ENCODE measurements around the gene AKIRIN2.

The AKIRIN2 gene

DNA sequence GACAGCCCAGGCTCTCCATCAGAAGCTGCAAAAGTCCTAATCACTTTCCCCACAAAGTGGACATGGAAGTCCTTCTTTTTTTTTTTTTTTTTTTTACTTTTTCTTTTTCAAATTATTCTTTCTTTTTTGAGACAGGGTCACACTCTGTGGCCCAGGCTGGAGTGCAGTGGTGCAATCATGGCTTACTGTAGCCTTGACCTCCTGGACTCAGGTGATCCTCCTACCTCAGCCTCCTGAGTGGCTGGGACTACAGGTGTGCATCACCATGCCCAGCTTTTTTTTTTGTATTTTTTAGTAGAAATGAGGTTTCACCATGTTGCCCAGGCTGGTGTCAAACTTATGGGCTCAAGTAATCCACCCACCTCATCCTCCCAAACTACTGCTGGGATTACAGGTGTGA, 29.0 kb upstream of the AKIRIN2 start:
- Histone ChIP-seq H3K36me3 (ENCODE audit: control insufficient read depth, insufficient read depth, low read length) (no peaks in the 10 kb centered on the region), H3K27ac (ENCODE audit: low read depth, low read length) (no peak overlapping the region), H3K4me3 (ENCODE audit: low read depth, low read length) (no peak overlapping the region), H3K27me3 (ENCODE audit: control insufficient read depth, insufficient read depth, low read length) (no peaks in the 10 kb centered on the region), H3K4me1 (ENCODE audit: control insufficient read depth, insufficient read depth, low read length) (no peaks in the 10 kb centered on the region), H3K9me3 (ENCODE audit: control insufficient read depth, insufficient read depth, low read length) (no peaks in the 10 kb centered on the region), H3K9ac (ENCODE audit: low read depth, low read length) (no peak overlapping the region)

DNA sequence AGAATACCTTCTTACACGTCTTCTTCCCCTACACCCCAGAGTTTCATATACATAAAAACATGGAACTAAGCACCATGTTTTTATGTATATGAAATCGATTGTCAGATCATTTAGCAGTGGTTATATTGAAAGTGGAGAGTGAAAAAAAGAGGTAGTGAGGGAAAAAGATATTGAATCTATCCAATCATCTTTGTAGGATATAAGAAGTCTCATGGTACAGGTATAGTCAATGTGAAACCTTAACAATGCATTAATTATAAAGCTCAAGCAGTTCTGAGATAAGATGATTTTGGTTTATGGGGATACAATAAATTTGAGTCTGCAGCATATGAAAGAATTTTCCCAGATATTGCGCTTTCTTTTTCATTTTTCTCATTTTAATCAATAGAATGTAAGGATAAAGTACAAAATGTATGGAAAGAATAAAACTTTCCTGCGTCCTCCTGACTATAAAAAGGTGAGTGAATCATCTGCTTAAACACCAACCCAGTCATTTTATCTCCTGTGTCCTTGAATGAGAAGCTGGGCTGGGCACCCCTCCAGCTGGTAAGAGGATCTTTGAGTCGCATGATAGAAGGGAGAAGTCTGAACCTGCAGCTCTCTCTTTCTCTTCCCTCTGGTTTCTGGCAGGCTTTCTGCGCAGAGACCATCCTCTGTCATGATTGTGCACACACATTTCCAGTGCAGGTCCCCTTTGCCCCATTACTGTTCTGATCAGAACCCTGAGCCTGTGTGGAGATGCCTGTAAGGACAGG, 28.1 kb upstream of the AKIRIN2 start:
- Histone ChIP-seq H3K4me3 (ENCODE audit: low read depth, low read length) (no peak overlapping the region), H3K27me3 (ENCODE audit: control insufficient read depth, insufficient read depth, low read length) (no peaks in the 10 kb centered on the region), H3K36me3 (ENCODE audit: control insufficient read depth, insufficient read depth, low read length) (no peaks in the 10 kb centered on the region), H3K9ac (ENCODE audit: low read depth, low read length) (no peak overlapping the region), H3K27ac (ENCODE audit: low read depth, low read length) (no peak overlapping the region), H3K4me1 (ENCODE audit: control insufficient read depth, insufficient read depth, low read length) (no peaks in the 10 kb centered on the region), H3K9me3 (ENCODE audit: control insufficient read depth, insufficient read depth, low read length) (no peaks in the 10 kb centered on the region)

DNA sequence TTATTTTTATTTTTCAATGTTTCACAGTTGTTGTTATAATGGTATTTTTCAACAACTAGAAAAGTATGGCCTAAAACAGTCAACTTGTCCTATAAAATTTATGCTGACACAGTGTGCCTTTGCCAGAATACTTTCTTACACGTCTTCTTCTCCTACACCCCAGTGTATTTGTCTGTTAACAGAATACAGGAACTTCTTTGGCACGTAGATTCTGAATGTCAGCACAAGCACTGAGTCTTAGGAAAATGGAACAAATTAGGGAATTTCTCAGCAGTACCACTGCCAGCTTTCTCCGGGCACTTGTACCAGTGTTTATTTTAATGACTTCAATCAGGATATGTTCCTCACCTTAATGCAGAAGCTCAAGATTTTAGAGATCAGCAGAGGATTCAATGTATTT, 26.7 kb upstream of the AKIRIN2 start:
- H3K27me3 ChIP-seq (ENCODE audit: control insufficient read depth, insufficient read depth, low read length): no peaks in the 10 kb centered on the region
- H3K27ac ChIP-seq (ENCODE audit: low read depth, low read length): no peak overlapping the region
- H3K9me3 ChIP-seq (ENCODE audit: control insufficient read depth, insufficient read depth, low read length): no peaks in the 10 kb centered on the region
- no peak overlapping the region for H3K9ac ChIP-seq (ENCODE audit: low read depth, low read length)
- no peaks in the 10 kb centered on the region for H3K36me3 ChIP-seq (ENCODE audit: control insufficient read depth, insufficient read depth, low read length)
- no peak overlapping the region for H3K4me3 ChIP-seq (ENCODE audit: low read depth, low read length)
- H3K4me1 ChIP-seq (ENCODE audit: control insufficient read depth, insufficient read depth, low read length): peaks cover 1% of the 10 kb centered on the region; the same call in 1 of the 2 replicates

DNA sequence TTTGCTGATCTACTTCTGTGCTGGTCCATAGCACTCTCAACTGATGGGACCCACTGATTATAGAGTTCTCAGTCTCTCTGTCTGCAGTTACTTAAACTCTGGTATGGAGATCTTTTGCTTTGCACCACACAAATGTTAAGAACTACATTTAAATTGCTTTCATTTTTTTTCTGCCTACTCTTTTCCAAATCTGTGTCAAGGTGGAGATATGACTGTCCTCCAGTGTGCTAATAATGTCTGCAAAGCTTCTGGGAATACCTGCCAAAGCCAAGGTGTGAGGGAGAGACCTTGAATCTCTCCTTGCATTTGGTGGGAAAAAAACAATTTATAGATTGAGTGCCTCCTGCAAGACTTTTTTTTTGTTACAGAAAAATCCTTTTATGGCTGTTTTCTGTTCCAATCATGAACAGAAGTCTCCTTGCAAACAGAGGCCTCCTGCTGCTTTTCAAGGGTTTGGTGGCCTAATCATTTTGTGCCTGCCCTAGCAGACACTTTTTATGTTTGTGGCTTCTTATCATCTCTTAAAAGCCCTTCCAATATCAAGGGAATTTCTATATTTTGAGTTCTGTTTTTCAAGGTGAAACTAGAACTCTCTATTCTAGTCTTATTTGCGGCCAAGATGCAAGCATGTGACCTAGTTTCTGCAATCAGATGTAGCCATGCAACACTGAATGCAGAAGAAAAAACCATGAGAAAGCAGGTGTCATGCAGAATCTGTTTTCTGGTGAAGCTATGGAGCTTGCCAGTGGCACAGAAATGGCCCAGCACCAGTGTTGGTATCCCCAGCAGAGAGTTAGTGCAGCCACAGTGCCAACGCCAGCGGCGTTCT, 23.2 kb upstream of the AKIRIN2 start:
- Histone ChIP-seq H3K4me1 (ENCODE audit: control insufficient read depth, insufficient read depth, low read length) (peaks cover 14% of the 10 kb centered on the region), H3K9me3 (ENCODE audit: control insufficient read depth, insufficient read depth, low read length) (no peaks in the 10 kb centered on the region), H3K36me3 (ENCODE audit: control insufficient read depth, insufficient read depth, low read length) (no peaks in the 10 kb centered on the region), H3K27ac (ENCODE audit: low read depth, low read length) (no peak overlapping the region), H3K4me3 (ENCODE audit: low read depth, low read length) (no peak overlapping the region), H3K27me3 (ENCODE audit: control insufficient read depth, insufficient read depth, low read length) (no peaks in the 10 kb centered on the region), H3K9ac (ENCODE audit: low read depth, low read length) (no peak overlapping the region)

DNA sequence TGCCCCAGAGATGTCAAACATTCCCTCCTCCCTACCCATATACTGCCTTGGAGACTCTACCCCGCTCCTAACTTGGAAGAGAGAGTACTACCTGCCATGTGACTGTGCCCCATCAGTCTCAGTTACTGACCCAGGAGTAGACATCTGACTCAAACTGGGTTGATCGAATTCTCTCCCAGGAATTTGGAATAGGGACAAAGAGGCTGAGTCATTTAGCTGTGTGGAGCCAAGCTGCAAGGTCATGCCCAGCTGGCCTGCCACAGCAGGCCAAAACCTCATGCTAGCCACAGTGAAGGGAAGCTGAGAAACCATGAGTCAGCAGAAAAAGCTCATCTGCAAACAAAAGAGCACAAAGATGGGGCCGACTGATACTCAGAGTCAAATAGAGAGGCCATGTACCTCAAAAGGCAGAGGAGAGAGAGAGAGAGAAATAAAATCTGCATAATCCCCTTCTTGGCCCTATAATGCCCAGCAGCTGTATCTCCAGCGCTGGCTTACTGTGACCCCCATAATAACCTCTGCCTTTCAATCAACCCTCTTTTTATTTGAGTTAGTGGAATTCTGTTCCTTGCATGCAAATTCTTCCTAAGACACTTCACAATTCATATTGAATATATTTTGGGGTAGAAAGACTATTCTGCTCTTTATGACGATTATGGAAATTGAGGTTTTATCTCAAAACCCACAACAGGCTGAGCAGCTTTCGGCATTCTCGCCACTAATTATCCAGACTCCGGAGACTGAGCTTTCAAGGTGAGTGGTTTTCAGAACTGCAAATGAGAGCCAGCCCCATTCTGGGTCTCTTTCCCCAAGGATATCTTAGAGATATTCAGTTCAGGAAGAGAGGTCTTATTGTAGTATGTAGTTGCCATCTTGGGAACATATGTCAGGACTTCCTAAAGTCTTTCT, 21.4 kb upstream of the AKIRIN2 start:
- no peak overlapping the region for H3K4me3 ChIP-seq (ENCODE audit: low read depth, low read length)
- peaks cover 14% of the 10 kb centered on the region for H3K4me1 ChIP-seq (ENCODE audit: control insufficient read depth, insufficient read depth, low read length)
- H3K36me3 ChIP-seq (ENCODE audit: control insufficient read depth, insufficient read depth, low read length): no peaks in the 10 kb centered on the region
- no peaks in the 10 kb centered on the region for H3K9me3 ChIP-seq (ENCODE audit: control insufficient read depth, insufficient read depth, low read length)
- H3K9ac ChIP-seq (ENCODE audit: low read depth, low read length): no peak overlapping the region; the same call in 1 of the 2 replicates
- H3K27me3 ChIP-seq (ENCODE audit: control insufficient read depth, insufficient read depth, low read length): no peaks in the 10 kb centered on the region
- peak overlapping the region; percentile 78 for H3K27ac ChIP-seq (ENCODE audit: low read depth, low read length)

DNA sequence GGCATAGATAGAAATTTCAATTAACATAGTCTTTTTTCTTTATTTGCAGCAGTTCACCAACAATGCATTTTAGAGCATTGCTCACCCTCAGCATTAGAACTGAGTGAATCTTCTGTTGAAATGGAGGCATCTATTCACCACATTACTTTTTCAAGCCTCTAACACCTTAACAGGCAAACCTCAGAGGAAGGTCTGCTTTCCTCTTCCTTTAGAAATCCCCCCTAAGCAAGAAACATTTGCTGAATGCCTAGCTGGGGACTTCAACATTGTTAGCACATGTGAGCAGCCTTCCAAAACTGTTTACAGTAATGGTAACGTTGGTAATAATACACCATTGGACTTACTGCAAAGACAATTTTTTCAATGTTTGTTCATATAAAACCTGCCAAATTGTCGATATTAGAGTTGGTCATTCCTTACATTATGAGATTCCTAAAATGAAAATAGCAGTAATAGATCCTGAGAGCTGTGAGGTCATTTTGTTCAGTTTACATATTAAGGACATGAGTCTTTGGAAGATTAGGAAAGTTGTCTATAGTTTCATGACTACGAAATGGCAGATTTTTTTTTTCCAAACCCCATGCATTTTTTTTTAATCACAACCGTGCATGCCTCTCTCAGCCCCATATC, 20.6 kb upstream of the AKIRIN2 start:
- no peaks in the 10 kb centered on the region for H3K36me3 ChIP-seq (ENCODE audit: control insufficient read depth, insufficient read depth, low read length)
- H3K27ac ChIP-seq (ENCODE audit: low read depth, low read length): peak overlapping the region; percentile 44
- no peak overlapping the region; the same call in 1 of the 2 replicates for H3K9ac ChIP-seq (ENCODE audit: low read depth, low read length)
- peaks cover 14% of the 10 kb centered on the region for H3K4me1 ChIP-seq (ENCODE audit: control insufficient read depth, insufficient read depth, low read length)
- no peak overlapping the region for H3K4me3 ChIP-seq (ENCODE audit: low read depth, low read length)
- H3K9me3 ChIP-seq (ENCODE audit: control insufficient read depth, insufficient read depth, low read length): no peaks in the 10 kb centered on the region
- H3K27me3 ChIP-seq (ENCODE audit: control insufficient read depth, insufficient read depth, low read length): no peaks in the 10 kb centered on the region

DNA sequence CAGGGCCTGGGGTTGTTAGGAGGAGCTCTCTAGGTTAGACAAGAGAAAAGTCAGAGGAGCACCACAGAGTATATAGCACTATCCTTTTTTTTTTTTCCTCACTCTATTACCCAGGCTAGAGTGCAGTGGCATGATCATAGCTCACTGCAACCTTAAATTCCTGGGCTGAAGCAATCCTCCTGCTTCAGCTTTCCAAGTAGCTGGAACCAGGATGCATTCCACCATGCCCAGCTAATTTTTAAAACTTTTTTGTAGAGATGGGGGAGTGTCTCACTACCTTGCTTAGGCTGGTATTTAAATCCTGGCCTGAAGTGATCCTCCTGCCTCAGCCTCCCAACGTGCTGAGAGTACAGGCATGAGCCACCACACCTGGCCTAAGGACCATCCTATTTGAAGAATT, 19.3 kb upstream of the AKIRIN2 start:
- Histone ChIP-seq H3K4me1 (ENCODE audit: control insufficient read depth, insufficient read depth, low read length) (peaks cover 14% of the 10 kb centered on the region), H3K4me3 (ENCODE audit: low read depth, low read length) (no peak overlapping the region), H3K27ac (ENCODE audit: low read depth, low read length) (no peak overlapping the region), H3K9ac (ENCODE audit: low read depth, low read length) (no peak overlapping the region), H3K9me3 (ENCODE audit: control insufficient read depth, insufficient read depth, low read length) (no peaks in the 10 kb centered on the region), H3K36me3 (ENCODE audit: control insufficient read depth, insufficient read depth, low read length) (no peaks in the 10 kb centered on the region), H3K27me3 (ENCODE audit: control insufficient read depth, insufficient read depth, low read length) (no peaks in the 10 kb centered on the region)

DNA sequence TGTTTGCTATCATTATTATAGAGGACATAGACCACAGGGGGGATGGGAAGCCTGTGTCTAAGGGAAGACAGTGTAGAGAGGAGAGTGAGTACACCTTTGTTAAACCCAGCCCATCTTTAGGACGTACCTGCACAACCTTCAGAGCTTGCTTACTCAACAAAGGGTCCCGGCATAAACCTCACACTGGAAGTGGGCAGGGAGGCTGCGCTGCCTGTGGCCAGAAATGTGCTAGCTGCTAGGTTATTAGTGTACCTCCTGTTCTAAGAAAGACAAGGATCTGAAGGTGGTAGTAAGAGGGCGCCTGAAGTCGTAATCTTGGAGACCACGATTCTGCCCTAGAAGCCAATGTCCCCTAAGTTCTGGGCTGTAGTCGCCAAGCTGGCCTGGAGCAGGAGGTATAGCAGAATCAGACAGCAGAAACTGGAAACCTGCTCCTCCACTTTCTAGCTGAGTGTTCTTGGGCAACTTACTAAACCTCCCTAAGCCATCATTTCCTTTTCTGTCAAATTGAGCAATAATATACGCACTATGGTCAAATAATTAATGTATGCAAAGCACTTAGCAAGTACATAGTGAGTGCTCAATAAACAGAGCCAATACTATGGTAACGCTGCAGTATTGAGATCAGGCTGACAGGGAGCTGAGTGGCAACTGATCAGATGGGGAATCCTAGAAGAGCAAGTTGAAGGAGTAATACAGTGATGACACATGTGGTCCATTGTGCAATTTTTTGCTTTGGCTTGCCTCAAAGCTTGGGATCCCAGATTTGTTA, 16.8 kb upstream of the AKIRIN2 start:
- Histone ChIP-seq H3K36me3 (ENCODE audit: control insufficient read depth, insufficient read depth, low read length) (no peaks in the 10 kb centered on the region), H3K9me3 (ENCODE audit: control insufficient read depth, insufficient read depth, low read length) (no peaks in the 10 kb centered on the region), H3K27ac (ENCODE audit: low read depth, low read length) (no peak overlapping the region), H3K27me3 (ENCODE audit: control insufficient read depth, insufficient read depth, low read length) (no peaks in the 10 kb centered on the region), H3K9ac (ENCODE audit: low read depth, low read length) (no peak overlapping the region), H3K4me3 (ENCODE audit: low read depth, low read length) (no peak overlapping the region), H3K4me1 (ENCODE audit: control insufficient read depth, insufficient read depth, low read length) (peaks cover 24% of the 10 kb centered on the region)

DNA sequence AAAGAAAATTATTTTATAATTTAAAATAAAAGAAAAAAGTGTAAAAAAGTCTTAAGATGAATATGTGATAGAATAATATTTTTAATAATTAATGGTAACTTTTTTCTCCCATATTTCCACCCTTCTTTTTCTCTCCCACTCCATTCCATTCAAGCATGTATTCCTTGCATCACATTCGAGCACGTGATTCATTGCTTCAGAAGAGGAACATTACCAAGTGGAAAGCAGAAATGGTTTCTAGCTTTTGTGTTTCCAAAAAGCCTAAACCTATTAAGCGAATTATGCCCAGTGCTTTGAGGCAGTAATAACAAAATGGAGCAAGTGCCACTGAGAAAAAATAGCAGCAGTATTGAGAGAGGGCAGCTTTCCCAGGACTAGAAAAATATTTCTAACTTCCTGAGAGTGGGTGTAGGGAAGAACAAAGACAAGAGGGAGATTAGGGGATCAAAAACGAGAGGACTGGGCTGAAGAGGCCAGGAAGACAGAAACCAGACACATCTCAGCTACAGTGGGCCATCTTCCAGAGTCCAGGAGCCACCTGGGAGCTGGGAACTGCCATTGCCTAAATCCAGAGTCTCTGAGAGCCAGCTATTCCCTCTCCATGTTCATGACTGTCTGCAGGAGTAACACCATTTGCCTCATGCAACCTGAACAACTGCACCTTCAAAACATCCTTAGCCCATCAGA, 15.0 kb upstream of the AKIRIN2 start:
- no peak overlapping the region for H3K4me3 ChIP-seq (ENCODE audit: low read depth, low read length)
- H3K27ac ChIP-seq (ENCODE audit: low read depth, low read length): no peak overlapping the region
- H3K9me3 ChIP-seq (ENCODE audit: control insufficient read depth, insufficient read depth, low read length): no peaks in the 10 kb centered on the region
- H3K4me1 ChIP-seq (ENCODE audit: control insufficient read depth, insufficient read depth, low read length): peaks cover 10% of the 10 kb centered on the region
- no peaks in the 10 kb centered on the region for H3K27me3 ChIP-seq (ENCODE audit: control insufficient read depth, insufficient read depth, low read length)
- H3K9ac ChIP-seq (ENCODE audit: low read depth, low read length): no peak overlapping the region
- H3K36me3 ChIP-seq (ENCODE audit: control insufficient read depth, insufficient read depth, low read length): no peaks in the 10 kb centered on the region

All from HUES48 (cell line).